Lower lobe of right lung (tissue), 2 donors: ENCODE measurements around the gene PRRX1. TPM values are rescaled to one million over a fixed set of nuclear protein-coding genes. Genes with fewer than 3 reads are reported as not detected.

ENCODE experiments used
- ATAC-seq, 2 donors: fragments of 200-7000 bp; cut with Tn5 transposase; one replicate each; pipeline ENCODE4 v1.9.1; 2020 to 2022; ENCODE audit warnings: mild to moderate bottlenecking in 2 of 2, moderate library complexity in 2 of 2
- DNase-seq: peaks from one replicate; pipeline ENCODE4 v3.0.0-alpha.2; 2020
- H3K27ac ChIP-seq: fragments of 200-600 bp; one replicate; pipeline ENCODE4 v1.8.0; 2022
- H3K27me3 ChIP-seq: fragments of 200-600 bp; one replicate; pipeline ENCODE4 v1.8.0; 2022; ENCODE audit warnings: low read depth
- H3K36me3 ChIP-seq: fragments of 200-600 bp; one replicate; pipeline ENCODE4 v1.8.0; 2022; ENCODE audit warnings: mild to moderate bottlenecking
- H3K4me1 ChIP-seq: fragments of 200-600 bp; one replicate; pipeline ENCODE4 v1.8.0; 2022
- H3K4me3 ChIP-seq: fragments of 200-600 bp; one replicate; pipeline ENCODE4 v1.8.0; 2022; ENCODE audit warnings: mild to moderate bottlenecking
- H3K9me3 ChIP-seq: fragments of 200-600 bp; one replicate; pipeline ENCODE4 v1.8.0; 2022
- CTCF ChIP-seq: fragments of 200-600 bp; IDR thresholded peaks from one replicate; pipeline ENCODE4 v1.8.0; 2022; ENCODE audit warnings: antibody characterized with exemption, mild to moderate bottlenecking
- intact Hi-C: fragments of 100-400 bp; cut with DNase I; formaldehyde crosslinking; loops from one replicate; pipeline ENCODE4 v1.11.0; 2022
- total RNA-seq: library from RNA; stranded (reverse); fragmentation: NEBNext Ultra II Directional; extraction: Animal tissue kit (Norgen Biotek cat#: 25700); gene quantifications from one replicate; pipeline ENCODE4 v1.2.1, GENCODE V29; 2021
- donor health status: DM: no; HTN: yes; CAD: no; lungs with severe emphysema.

PRRX1 gene
- total RNA-seq, 1 donor from 2014 or later = 30.1 TPM

DNA sequence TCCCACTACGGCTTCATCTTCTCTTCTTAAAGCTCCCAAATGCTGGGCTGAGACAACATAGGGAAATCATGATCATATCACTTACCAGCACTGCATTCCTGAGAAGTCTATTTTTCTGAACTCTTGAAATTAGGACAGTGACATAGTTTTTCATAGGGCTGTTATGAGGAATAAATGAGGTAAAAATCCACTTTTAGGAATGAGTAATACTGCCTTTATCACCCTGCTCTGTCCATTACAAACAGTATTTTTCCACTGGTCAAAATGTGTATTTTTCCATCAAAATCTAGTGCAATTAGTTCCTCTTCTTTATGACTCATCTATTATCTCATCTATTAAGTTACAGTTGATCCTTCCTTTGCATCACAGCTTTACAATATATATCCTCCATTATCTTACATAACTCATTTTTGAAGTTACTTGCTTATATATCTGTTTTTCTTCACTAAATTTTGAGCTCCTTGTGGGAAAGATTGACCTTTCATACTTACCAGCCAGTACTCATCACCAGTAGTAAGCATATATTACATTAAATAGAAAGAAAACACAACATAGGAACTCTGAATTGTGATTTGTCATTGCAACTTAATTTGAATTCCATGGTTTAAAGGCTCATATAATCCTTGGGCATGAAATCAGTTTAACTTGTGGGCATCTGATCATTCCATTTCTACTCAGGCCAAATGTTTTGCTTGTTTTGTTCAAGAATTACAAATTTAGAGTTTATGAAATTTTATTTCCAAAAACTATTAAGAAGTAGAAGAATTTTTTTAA, 37.1 kb downstream of the PRRX1 start:
- DNase-seq (no peak), ATAC-seq (no peak)
- Histone ChIP-seq H3K4me1 (peaks cover 10% of the 10 kb centered on the region), H3K27ac (no peak overlapping the region), H3K36me3 (no peaks in the 10 kb centered on the region), H3K4me3 (no peak overlapping the region), H3K27me3 (no peaks in the 10 kb centered on the region), H3K9me3 (no peaks in the 10 kb centered on the region)
- intact Hi-C loops = no loop called here
- no peak for TF ChIP-seq CTCF

GRCh38 chr1:170701962-170702361, 38.0 kb downstream of the PRRX1 start:
- intact Hi-C loops = no loop called here
- Histone ChIP-seq H3K36me3 (no peaks in the 10 kb centered on the region), H3K27me3 (no peaks in the 10 kb centered on the region), H3K27ac (no peak overlapping the region), H3K4me3 (no peak overlapping the region), H3K4me1 (peaks cover 10% of the 10 kb centered on the region), H3K9me3 (no peaks in the 10 kb centered on the region)
- ATAC-seq = no peak
- no peak for DNase-seq
- no peak for TF ChIP-seq CTCF

- TF ChIP-seq CTCF = no peak
- no peak for ATAC-seq
- intact Hi-C loops = no loop called here
These were observed 39.7 kb downstream of the PRRX1 start for GRCh38 chr1:170703591-170703990.

GRCh38 chr1:170704256-170704655, 40.3 kb downstream of the PRRX1 start:
- Histone ChIP-seq H3K27ac (no peak overlapping the region), H3K36me3 (no peaks in the 10 kb centered on the region), H3K4me3 (no peak overlapping the region), H3K27me3 (no peaks in the 10 kb centered on the region), H3K4me1 (peaks cover 10% of the 10 kb centered on the region), H3K9me3 (no peaks in the 10 kb centered on the region)
- DNase-seq = no peak
- TF ChIP-seq CTCF = no peak
- intact Hi-C loops = no loop called here
- no peak for ATAC-seq

More at GRCh38 chr1:170703591-170703990, 39.7 kb downstream of the PRRX1 start:
- no peak overlapping the region for H3K27ac ChIP-seq
- no peaks in the 10 kb centered on the region for H3K27me3 ChIP-seq
- peaks cover 10% of the 10 kb centered on the region for H3K4me1 ChIP-seq
- H3K36me3 ChIP-seq = no peaks in the 10 kb centered on the region
- no peak for DNase-seq
- H3K4me3 ChIP-seq = no peak overlapping the region
- no peaks in the 10 kb centered on the region for H3K9me3 ChIP-seq

DNA sequence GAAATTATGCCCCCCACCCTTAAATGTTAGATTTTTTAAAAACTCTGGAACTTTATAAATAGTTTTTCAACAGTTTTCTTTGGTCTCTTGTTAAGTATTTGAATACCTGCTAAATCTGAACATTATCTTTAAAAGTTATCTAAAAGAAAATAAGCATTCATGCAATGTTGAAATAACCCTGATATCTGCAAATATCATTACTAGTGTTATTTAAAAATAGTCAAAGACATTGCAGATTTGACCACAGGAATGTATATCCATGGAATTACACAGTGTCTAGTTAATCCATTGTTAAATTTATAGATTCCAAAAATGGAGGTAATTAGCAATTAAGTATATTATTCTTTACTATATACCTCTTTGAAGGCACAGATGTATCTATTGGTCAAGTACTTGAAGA, 42.0 kb downstream of the PRRX1 start:
- ATAC-seq = no peak
- Histone ChIP-seq H3K4me3 (no peak overlapping the region), H3K36me3 (no peaks in the 10 kb centered on the region)

More for the DNA sequence above, 42.0 kb downstream of the PRRX1 start:
- H3K27ac ChIP-seq = no peak overlapping the region
- intact Hi-C loops = no loop called here
- no peak for DNase-seq
- no peaks in the 10 kb centered on the region for H3K9me3 ChIP-seq
- H3K27me3 ChIP-seq = no peaks in the 10 kb centered on the region
- no peaks in the 10 kb centered on the region for H3K4me1 ChIP-seq
- TF ChIP-seq CTCF = no peak
